Activated CD4-positive, alpha-beta memory T cell treated with anti-CD3 and anti-CD28 coated beads for 36 hours (primary cell): ENCODE results near the gene PRSS21. TPM values are rescaled to one million over a fixed set of nuclear protein-coding genes. Genes with fewer than 3 reads are reported as not detected.

Experiments used
- total RNA-seq, 2 experiments: library from RNA; stranded (reverse); gene quantifications; one replicate each; pipeline ENCODE4 v1.2.3, GENCODE V29; 2021

Gene PRSS21
- total RNA-seq, 2 experiments from 2014 or later = 4.7 to 6.2 TPM

Other genes starting within 250 kb of the PRSS21 start
- gene KCTD5, start 134.7 kb upstream of the PRSS21 start, total RNA-seq = 10 to 100 TPM; 61.8 to 62.7 TPM
- 1 to 10 TPM; 1.6 to 2.4 TPM for gene PRSS27, start 97.0 kb upstream of the PRSS21 start, total RNA-seq
- 100 to 1,000 TPM; 483 to 526 TPM for gene SRRM2, start 64.6 kb upstream of the PRSS21 start, total RNA-seq
- gene ELOB, start 40.0 kb upstream of the PRSS21 start, total RNA-seq = 100 to 1,000 TPM; 165 to 175 TPM
- not detected for gene PRSS33, start 29.7 kb upstream of the PRSS21 start, total RNA-seq
- not detected for gene PRSS41, start 18.8 kb upstream of the PRSS21 start, total RNA-seq
- 1 to 10 TPM; 2.6 to 3.0 TPM for gene ZG16B, start 13.1 kb downstream of the PRSS21 start, total RNA-seq
- under 1 TPM; 0.24 to 0.38 TPM for gene PRSS22, start 40.9 kb downstream of the PRSS21 start, total RNA-seq
- gene FLYWCH2, start 66.0 kb downstream of the PRSS21 start, total RNA-seq = 10 to 100 TPM; 19.1 to 19.4 TPM
- 10 to 100 TPM; 49.2 to 52.2 TPM for gene FLYWCH1, start 94.7 kb downstream of the PRSS21 start, total RNA-seq
- gene KREMEN2, start 147.0 kb downstream of the PRSS21 start, total RNA-seq = not detected
- 10 to 100 TPM; 37.0 to 37.9 TPM for gene PAQR4, start 152.1 kb downstream of the PRSS21 start, total RNA-seq
- gene PKMYT1, start 163.2 kb downstream of the PRSS21 start, total RNA-seq = 100 to 1,000 TPM; 123 to 134 TPM
- not detected for gene CLDN9, start 195.7 kb downstream of the PRSS21 start, total RNA-seq
- not detected for gene CLDN6, start 200.9 kb downstream of the PRSS21 start, total RNA-seq
- gene TNFRSF12A, start 203.1 kb downstream of the PRSS21 start, total RNA-seq = 1 to 10 TPM; 6.5 to 8.6 TPM
- 10 to 100 TPM; 31.8 to 32.8 TPM for gene HCFC1R1, start 206.7 kb downstream of the PRSS21 start, total RNA-seq
- 10 to 100 TPM; 41.2 to 42.7 TPM for gene THOC6, start 206.8 kb downstream of the PRSS21 start, total RNA-seq
- gene BICDL2, start 219.7 kb downstream of the PRSS21 start, total RNA-seq = under 1 TPM; 0.40 to 0.46 TPM
- gene MMP25, start 229.3 kb downstream of the PRSS21 start, total RNA-seq = 1 to 10 TPM; 2.2 TPM
- 1,000 to 10,000 TPM; 2,504 to 2,532 TPM for gene IL32, start 248.4 kb downstream of the PRSS21 start, total RNA-seq